ENCODE measurements around the gene RO60. TPM values are rescaled to one million over a fixed set of nuclear protein-coding genes. Genes with fewer than 3 reads are reported as not detected.

The RO60 gene
- total RNA-seq, 2 donors from 2014 or later = 23.7 to 31.6 TPM

- H3K36me3 ChIP-seq (replicated peaks in 1 of 2; ENCODE audit: insufficient read depth in 1 of 2, low read depth in 2 of 2) = no peaks in the 10 kb centered on the region
- TF ChIP-seq, protein P1, sequence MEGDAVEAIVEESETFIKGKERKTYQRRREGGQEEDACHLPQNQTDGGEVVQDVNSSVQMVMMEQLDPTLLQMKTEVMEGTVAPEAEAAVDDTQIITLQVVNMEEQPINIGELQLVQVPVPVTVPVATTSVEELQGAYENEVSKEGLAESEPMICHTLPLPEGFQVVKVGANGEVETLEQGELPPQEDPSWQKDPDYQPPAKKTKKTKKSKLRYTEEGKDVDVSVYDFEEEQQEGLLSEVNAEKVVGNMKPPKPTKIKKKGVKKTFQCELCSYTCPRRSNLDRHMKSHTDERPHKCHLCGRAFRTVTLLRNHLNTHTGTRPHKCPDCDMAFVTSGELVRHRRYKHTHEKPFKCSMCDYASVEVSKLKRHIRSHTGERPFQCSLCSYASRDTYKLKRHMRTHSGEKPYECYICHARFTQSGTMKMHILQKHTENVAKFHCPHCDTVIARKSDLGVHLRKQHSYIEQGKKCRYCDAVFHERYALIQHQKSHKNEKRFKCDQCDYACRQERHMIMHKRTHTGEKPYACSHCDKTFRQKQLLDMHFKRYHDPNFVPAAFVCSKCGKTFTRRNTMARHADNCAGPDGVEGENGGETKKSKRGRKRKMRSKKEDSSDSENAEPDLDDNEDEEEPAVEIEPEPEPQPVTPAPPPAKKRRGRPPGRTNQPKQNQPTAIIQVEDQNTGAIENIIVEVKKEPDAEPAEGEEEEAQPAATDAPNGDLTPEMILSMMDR (IDR thresholded peaks at IDR 0.05) = no peak
- no peak for TF ChIP-seq POLR2A (IDR thresholded peaks at IDR 0.05)
- H3K4me3 ChIP-seq = no peak overlapping the region
- DNase-seq (no peak), ATAC-seq (no peak)
- intact Hi-C loops (cut with DNase I) = no loop called here
- no peak overlapping the region for H3K27ac ChIP-seq
- no peaks in the 10 kb centered on the region for H3K27me3 ChIP-seq
- no peaks in the 10 kb centered on the region for H3K9me3 ChIP-seq
- no peaks in the 10 kb centered on the region for H3K4me1 ChIP-seq
Observed at GRCh38 chr1:193068013-193068412, 8.6 kb downstream of the RO60 start.

DNA sequence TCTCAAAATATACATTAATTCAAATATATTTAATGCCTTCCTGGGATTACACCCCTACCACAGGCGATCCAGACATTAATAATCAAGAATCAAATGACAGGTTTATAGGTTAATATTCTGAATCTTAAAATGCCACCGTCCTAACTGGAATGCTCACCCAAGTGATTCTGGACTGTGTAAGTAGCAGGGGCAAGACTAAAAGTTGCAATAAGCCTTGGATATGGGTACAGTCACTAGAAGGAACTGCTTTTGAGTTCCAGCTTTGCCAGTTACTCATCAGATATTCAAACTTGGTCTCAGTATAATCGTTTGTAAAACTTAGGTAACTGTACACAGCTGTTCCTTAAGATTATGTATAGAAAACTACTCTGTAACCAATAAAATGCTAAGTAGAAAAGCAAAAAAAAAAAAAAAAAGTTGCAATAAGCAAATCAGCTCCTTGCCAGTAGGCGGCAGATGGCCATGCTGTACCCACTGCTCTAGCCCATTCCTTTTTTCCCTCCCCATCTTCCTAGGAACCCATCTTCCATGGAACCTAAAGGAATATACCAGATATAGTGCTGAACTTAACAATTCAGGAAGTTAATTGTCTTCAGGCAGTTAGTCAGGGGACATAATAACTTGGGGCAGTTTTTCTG is 10.5 kb downstream of the RO60 start:
- Histone ChIP-seq H3K27ac (no peak overlapping the region), H3K36me3 (replicated peaks in 1 of 2; ENCODE audit: insufficient read depth in 1 of 2, low read depth in 2 of 2) (no peaks in the 10 kb centered on the region), H3K27me3 (no peaks in the 10 kb centered on the region), H3K4me1 (no peaks in the 10 kb centered on the region), H3K4me3 (no peak overlapping the region), H3K9me3 (no peaks in the 10 kb centered on the region)
- TF ChIP-seq, protein P1 (IDR thresholded peaks at IDR 0.05) = peak in 1 of 7 experiments; percentile 11
- TF ChIP-seq POLR2A (IDR thresholded peaks at IDR 0.05) = no peak
- ATAC-seq = no peak
- WGBS, 2 donors = 77 to 79% methylated on average over 4 of the region's 4 CpGs
- no peak for DNase-seq
- intact Hi-C loops (cut with DNase I) = no loop called here

DNA sequence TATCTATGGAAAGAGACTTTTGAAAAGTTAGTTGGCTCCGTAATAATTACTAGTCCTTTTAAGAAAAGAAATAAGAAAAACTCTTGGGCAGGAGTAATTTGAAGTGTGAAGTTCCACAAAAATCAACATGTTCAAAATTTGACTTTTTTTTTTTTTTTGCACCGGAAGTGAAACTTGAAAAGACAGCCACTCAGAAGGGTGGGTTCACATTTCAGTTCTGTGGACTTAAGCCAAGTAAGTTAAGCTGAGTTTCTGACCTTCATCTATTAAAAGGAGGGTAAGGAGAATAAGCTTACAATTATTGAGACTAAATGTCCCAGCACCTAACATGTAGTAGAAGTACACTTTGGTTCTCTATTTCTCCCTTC is 11.0 kb downstream of the RO60 start:
- Histone ChIP-seq H3K27ac (no peak overlapping the region), H3K4me1 (no peaks in the 10 kb centered on the region), H3K27me3 (no peaks in the 10 kb centered on the region), H3K4me3 (no peak overlapping the region), H3K9me3 (no peaks in the 10 kb centered on the region), H3K36me3 (replicated peaks in 1 of 2; ENCODE audit: insufficient read depth in 1 of 2, low read depth in 2 of 2) (no peaks in the 10 kb centered on the region)
- no peak for DNase-seq
- 72 to 86% methylated on average over 2 of the region's 2 CpGs for WGBS, 2 donors
- intact Hi-C loops (cut with DNase I) = no loop called here
- TF ChIP-seq, protein P1 (IDR thresholded peaks at IDR 0.05) = no peak
- TF ChIP-seq POLR2A (IDR thresholded peaks at IDR 0.05) = no peak
- ATAC-seq = no peak

DNA sequence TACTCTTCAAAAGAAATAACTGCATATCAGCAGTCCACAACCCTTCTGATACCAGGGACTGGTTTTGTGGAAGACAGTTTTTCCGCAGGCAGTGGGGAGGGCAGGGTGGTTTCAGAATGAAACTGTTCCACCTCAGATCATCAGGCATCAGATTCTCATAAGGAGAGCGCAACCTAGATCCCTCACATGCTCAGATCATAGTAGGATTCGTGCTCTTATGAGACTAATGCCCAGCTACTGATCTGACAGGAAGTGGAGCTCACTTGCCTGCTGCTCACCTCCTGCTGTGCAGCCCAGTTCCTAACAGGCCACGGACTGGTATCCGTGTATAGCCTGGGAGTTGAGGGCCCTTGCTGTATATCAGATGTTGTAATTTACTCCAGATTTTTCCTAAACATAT is 11.5 kb downstream of the RO60 start:
- WGBS, 2 donors = 76 to 78% methylated on average over 5 of the region's 5 CpGs
- Histone ChIP-seq H3K36me3 (replicated peaks in 1 of 2; ENCODE audit: insufficient read depth in 1 of 2, low read depth in 2 of 2) (no peaks in the 10 kb centered on the region), H3K27me3 (no peaks in the 10 kb centered on the region), H3K4me3 (no peak overlapping the region), H3K4me1 (no peaks in the 10 kb centered on the region), H3K9me3 (no peaks in the 10 kb centered on the region), H3K27ac (no peak overlapping the region)
- TF ChIP-seq POLR2A (IDR thresholded peaks at IDR 0.05) = no peak
- TF ChIP-seq, protein P1 (IDR thresholded peaks at IDR 0.05) = no peak
- intact Hi-C loops (cut with DNase I) = no loop called here
- no peak for DNase-seq
- no peak for ATAC-seq

DNA sequence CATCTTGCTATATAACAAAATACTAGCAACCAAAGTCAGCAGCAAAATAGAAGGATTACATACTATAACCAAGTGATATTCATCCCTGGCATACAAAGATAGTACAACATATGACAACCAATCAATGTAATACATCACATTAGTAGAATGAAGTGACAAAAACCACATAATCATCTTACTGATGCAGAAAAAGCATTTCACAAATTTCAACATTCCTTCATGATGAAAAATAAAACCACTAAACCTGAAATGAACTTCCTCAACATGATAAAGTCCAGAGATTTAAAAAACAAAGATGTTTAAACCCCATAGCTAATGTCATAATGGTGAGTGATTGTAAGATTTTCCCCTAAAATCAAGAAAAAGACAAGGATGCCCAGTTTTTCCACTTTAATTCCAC is 18.6 kb downstream of the RO60 start:
- DNase-seq = no peak

More for the DNA sequence above, 18.6 kb downstream of the RO60 start:
- H3K4me1 ChIP-seq = no peaks in the 10 kb centered on the region
- peaks cover 9 to 15% of the 10 kb centered on the region in 2 donors for H3K36me3 ChIP-seq (replicated peaks in 1 of 2; ENCODE audit: insufficient read depth in 1 of 2, low read depth in 2 of 2)
- ATAC-seq = no peak
- TF ChIP-seq POLR2A (IDR thresholded peaks at IDR 0.05) = no peak
- TF ChIP-seq, protein P1 (IDR thresholded peaks at IDR 0.05) = no peak
- no peaks in the 10 kb centered on the region for H3K27me3 ChIP-seq
- no peak overlapping the region for H3K4me3 ChIP-seq
- intact Hi-C loops (cut with DNase I) = no loop called here
- H3K27ac ChIP-seq = no peak overlapping the region
- H3K9me3 ChIP-seq = no peaks in the 10 kb centered on the region
